H9 (cell line): ENCODE measurements around the gene ADH1B. TPM values are rescaled to one million over a fixed set of nuclear protein-coding genes. Genes with fewer than 3 reads are reported as not detected.

Experiments used
- DNase-seq: peaks from one replicate; pipeline ENCODE4 v3.0.0-alpha.2; 2017
- H2AFZ ChIP-seq: one replicate; pipeline ENCODE4 v1.6.1; 2013; ENCODE audit warnings: mild to moderate bottlenecking, low read length, control low read depth, moderate library complexity
- H2AK5ac ChIP-seq: 2 replicates; pipeline ENCODE4 v1.6.1; 2013; ENCODE audit warnings: low read length, control low read depth, mixed read lengths; ENCODE audit not compliant: insufficient read length
- H2BK120ac ChIP-seq: one replicate; pipeline ENCODE4 v1.6.1; 2013; ENCODE audit warnings: low read depth, mild to moderate bottlenecking, low read length, control low read depth, inconsistent platforms; ENCODE audit not compliant: poor library complexity, severe bottlenecking
- H2BK12ac ChIP-seq: 2 replicates; pipeline ENCODE4 v1.6.1; 2013; ENCODE audit warnings: low read length, control low read depth, mixed read lengths, low read depth; ENCODE audit not compliant: insufficient read length
- H2BK15ac ChIP-seq: 2 replicates; pipeline ENCODE4 v1.6.1; 2013; ENCODE audit warnings: low read depth, low read length, control low read depth
- H2BK20ac ChIP-seq: one replicate; pipeline ENCODE4 v1.6.1; 2013; ENCODE audit warnings: low read depth, mild to moderate bottlenecking, low read length, control low read depth, inconsistent platforms; ENCODE audit not compliant: poor library complexity, severe bottlenecking
- H2BK5ac ChIP-seq: 2 replicates; pipeline ENCODE4 v1.6.1; 2013; ENCODE audit warnings: low read length, control low read depth, mixed read lengths; ENCODE audit not compliant: insufficient read length
- H3K14ac ChIP-seq: 2 replicates; pipeline ENCODE4 v1.6.1; 2013; ENCODE audit warnings: low read length, control low read depth; ENCODE audit not compliant: insufficient read depth
- H3K18ac ChIP-seq: 2 replicates; pipeline ENCODE4 v1.6.1; 2013; ENCODE audit warnings: low read depth, mild to moderate bottlenecking, mixed read lengths, low read length, control low read depth; ENCODE audit not compliant: insufficient read length
- H3K23ac ChIP-seq: 2 replicates; pipeline ENCODE4 v1.6.1; 2013; ENCODE audit warnings: low read length, control low read depth, mixed read lengths, low read depth; ENCODE audit not compliant: insufficient read length
- H3K23me2 ChIP-seq: 2 replicates; pipeline ENCODE4 v1.6.1; 2013; ENCODE audit warnings: low read depth, mild to moderate bottlenecking, mixed read lengths, low read length, control low read depth; ENCODE audit not compliant: insufficient read length, poor library complexity, severe bottlenecking
- H3K27ac ChIP-seq: 2 replicates; pipeline ENCODE4 v1.5.1; 2013; ENCODE audit warnings: low read length, control low read depth, mixed read lengths, low read depth; ENCODE audit not compliant: insufficient read length
- H3K27me3 ChIP-seq: 2 replicates; pipeline ENCODE4 v1.6.1; 2013; ENCODE audit warnings: low read length, control low read depth, inconsistent platforms; ENCODE audit not compliant: insufficient read depth
- H3K4ac ChIP-seq: 2 replicates; pipeline ENCODE4 v1.6.1; 2013; ENCODE audit warnings: low read depth, mild to moderate bottlenecking, control low read depth, inconsistent platforms, low read length, moderate library complexity
- H3K4me1 ChIP-seq: 2 replicates; pipeline ENCODE4 v1.6.1; 2013; ENCODE audit warnings: low read length, control low read depth, inconsistent platforms; ENCODE audit not compliant: insufficient read depth
- H3K4me2 ChIP-seq: 2 replicates; pipeline ENCODE4 v1.6.1; 2013; ENCODE audit warnings: low read length, control low read depth, mixed read lengths; ENCODE audit not compliant: insufficient read length, insufficient read depth
- H3K56ac ChIP-seq: 2 replicates; pipeline ENCODE4 v1.6.1; 2013; ENCODE audit warnings: low read depth, mild to moderate bottlenecking, mixed read lengths, low read length, control low read depth; ENCODE audit not compliant: insufficient read length
- H3K79me1 ChIP-seq: 2 replicates; pipeline ENCODE4 v1.6.1; 2013; ENCODE audit warnings: low read depth, mild to moderate bottlenecking, moderate library complexity, low read length, control low read depth, inconsistent platforms; ENCODE audit not compliant: insufficient read depth, poor library complexity, severe bottlenecking
- H3K79me2 ChIP-seq: 2 replicates; pipeline ENCODE4 v1.6.1; 2013; ENCODE audit warnings: low read length, control low read depth, inconsistent platforms; ENCODE audit not compliant: insufficient read depth
- H3K9ac ChIP-seq: 2 replicates; pipeline ENCODE4 v1.6.1; 2013; ENCODE audit warnings: low read length, control low read depth, mixed read lengths; ENCODE audit not compliant: insufficient read length; ENCODE audit errors: extremely low read depth
- H3K9me3 ChIP-seq: one replicate; pipeline ENCODE4 v1.6.1; 2013; ENCODE audit warnings: low read depth, low read length, inconsistent platforms; ENCODE audit not compliant: control insufficient read depth
- H3T11ph ChIP-seq: one replicate; pipeline ENCODE4 v1.6.1; 2013; ENCODE audit warnings: mild to moderate bottlenecking, low read length, control low read depth, inconsistent platforms
- H4K20me1 ChIP-seq: one replicate; pipeline ENCODE4 v1.6.1; 2013; ENCODE audit not compliant: control insufficient read depth, insufficient read length, insufficient read depth
- H4K5ac ChIP-seq: 2 replicates; pipeline ENCODE4 v1.6.1; 2013; ENCODE audit warnings: low read depth, mild to moderate bottlenecking, mixed read lengths, low read length, control low read depth; ENCODE audit not compliant: insufficient read length
- H4K8ac ChIP-seq: replicated peaks from 2 replicates; pipeline ENCODE4 v1.6.1; 2013; ENCODE audit warnings: low read length, control low read depth, mixed read lengths, low read depth; ENCODE audit not compliant: insufficient read length
- H4K91ac ChIP-seq: 2 replicates; pipeline ENCODE4 v1.6.1; 2013; ENCODE audit warnings: low read depth, mild to moderate bottlenecking, moderate library complexity, mixed read lengths, low read length, control low read depth; ENCODE audit not compliant: insufficient read length
- H3K27ac Mint-ChIP-seq, 3 experiments: 2 replicates in 2 of 3; 3 replicates in 1 of 3; pipeline ENCODE4 v1.8.0; 2020 to 2021; ENCODE audit warnings: mixed read lengths in 3 of 3, mild to moderate bottlenecking in 1 of 3, moderate library complexity in 1 of 3
- H3K27me3 Mint-ChIP-seq: 2 replicates; pipeline ENCODE4 v1.8.0; 2021; ENCODE audit warnings: low read depth, mild to moderate bottlenecking, moderate library complexity, mixed read lengths
- H3K36me3 Mint-ChIP-seq, 3 experiments: 2 replicates in 2 of 3; 3 replicates in 1 of 3; pipeline ENCODE4 v1.8.0; 2020 to 2021; ENCODE audit warnings: low read depth in 3 of 3, mixed read lengths in 3 of 3; ENCODE audit not compliant: insufficient read depth in 1 of 3
- H3K4me1 Mint-ChIP-seq, 2 experiments: 2 replicates each; pipeline ENCODE4 v1.8.0; 2020; ENCODE audit warnings: mixed read lengths in 2 of 2
- H3K4me3 Mint-ChIP-seq, 2 experiments: 2 replicates in 1 of 2; 3 replicates in 1 of 2; pipeline ENCODE4 v1.8.0; 2020 to 2021; ENCODE audit warnings: mild to moderate bottlenecking in 2 of 2, mixed read lengths in 2 of 2, moderate library complexity in 1 of 2
- H3K9me3 Mint-ChIP-seq, 2 experiments: 2 replicates in 1 of 2; 3 replicates in 1 of 2; pipeline ENCODE4 v1.8.0; 2020; ENCODE audit warnings: mild to moderate bottlenecking in 2 of 2, mixed read lengths in 2 of 2, moderate library complexity in 1 of 2
- WGBS: extraction: QIAGEN DNeasy Blood & Tissue Kit; methylation state at CpG from one replicate; pipeline ENCODE4 v1.1.7; 2013; ENCODE audit warnings: missing lambda C conversion rate, low lambda C conversion rate, mixed read lengths; ENCODE audit not compliant: insufficient read length; ENCODE audit errors: extremely low coverage; 5-methylcytosine and 5-hydroxymethylcytosine counted together
- total RNA-seq: library from RNA; stranded (reverse); gene quantifications from 2 replicates; pipeline ENCODE4 v1.2.1, GENCODE V29; 2021
- TF ChIP-seq, protein P1 (sequence below): fragments of 200-600 bp; sonication (generic); conservative IDR thresholded peaks from 3 replicates; pipeline ENCODE4 v1.8.0; 2021; ENCODE audit warnings: antibody characterized with exemption, mild to moderate bottlenecking

ADH1B gene
- total RNA-seq, 1 experiment from 2014 or later = not detected

DNA sequence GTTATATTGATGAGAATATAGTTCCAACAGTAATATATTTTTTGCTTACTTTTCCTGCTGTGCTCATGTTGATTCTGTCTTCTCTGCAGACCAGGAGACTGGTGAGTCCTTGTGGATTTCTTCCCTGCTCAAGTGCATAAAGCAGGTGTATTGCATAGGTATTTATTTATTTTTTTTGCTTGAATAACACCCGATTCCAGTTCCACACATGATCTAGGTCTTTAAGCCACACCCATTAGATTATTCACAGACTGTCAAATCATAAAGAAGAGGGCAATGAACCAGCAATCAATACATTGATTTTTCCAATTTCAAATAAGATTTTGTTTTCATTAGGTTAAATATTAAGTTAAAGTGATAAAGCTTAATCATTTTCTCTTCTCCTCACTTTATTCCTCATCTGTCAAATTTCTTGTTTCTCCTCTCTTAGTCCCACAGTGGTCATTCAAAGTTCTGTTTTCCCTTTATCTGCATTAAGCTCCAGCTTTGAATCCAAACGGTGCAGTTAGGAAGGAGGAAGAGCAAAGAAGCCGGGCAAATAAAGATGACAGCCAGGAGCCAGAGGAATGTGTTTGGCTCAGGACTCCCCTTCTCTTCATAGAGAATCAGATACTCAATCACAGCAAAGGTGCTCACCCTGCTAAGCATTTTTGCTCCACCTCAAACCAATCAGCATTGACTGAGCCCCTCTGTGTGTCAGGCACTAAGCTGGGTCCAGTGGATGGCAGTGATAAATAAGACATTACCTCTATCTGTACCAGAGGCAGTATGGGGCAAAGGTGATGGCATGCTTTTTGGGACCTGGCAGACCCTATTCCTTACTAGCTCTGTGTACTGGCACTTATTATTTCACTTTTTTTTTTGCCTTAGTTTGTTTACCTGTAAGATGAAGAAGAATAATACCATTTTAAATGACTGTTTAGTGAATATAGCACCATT, 30.1 kb downstream of the ADH1B start, which contains the start of gene ADH1A:
TSS of gene ADH1A (minus strand) at position 138 of the 939 bp plus-strand sequence. CDS start at position 67, 71 bp downstream.
- H3K23me2 ChIP-seq = no peaks in the 10 kb centered on the region
- H2BK12ac ChIP-seq = no peak within 1 kb of the TSS
- H3K9ac ChIP-seq = no peak within 1 kb of the TSS
- no peak within 1 kb of the TSS for H4K91ac ChIP-seq
- H2AK5ac ChIP-seq = no peak within 1 kb of the TSS
- no peaks in the 10 kb centered on the region for H3K27me3 ChIP-seq
- TF ChIP-seq, protein P1, sequence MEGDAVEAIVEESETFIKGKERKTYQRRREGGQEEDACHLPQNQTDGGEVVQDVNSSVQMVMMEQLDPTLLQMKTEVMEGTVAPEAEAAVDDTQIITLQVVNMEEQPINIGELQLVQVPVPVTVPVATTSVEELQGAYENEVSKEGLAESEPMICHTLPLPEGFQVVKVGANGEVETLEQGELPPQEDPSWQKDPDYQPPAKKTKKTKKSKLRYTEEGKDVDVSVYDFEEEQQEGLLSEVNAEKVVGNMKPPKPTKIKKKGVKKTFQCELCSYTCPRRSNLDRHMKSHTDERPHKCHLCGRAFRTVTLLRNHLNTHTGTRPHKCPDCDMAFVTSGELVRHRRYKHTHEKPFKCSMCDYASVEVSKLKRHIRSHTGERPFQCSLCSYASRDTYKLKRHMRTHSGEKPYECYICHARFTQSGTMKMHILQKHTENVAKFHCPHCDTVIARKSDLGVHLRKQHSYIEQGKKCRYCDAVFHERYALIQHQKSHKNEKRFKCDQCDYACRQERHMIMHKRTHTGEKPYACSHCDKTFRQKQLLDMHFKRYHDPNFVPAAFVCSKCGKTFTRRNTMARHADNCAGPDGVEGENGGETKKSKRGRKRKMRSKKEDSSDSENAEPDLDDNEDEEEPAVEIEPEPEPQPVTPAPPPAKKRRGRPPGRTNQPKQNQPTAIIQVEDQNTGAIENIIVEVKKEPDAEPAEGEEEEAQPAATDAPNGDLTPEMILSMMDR = no peak
- H3T11ph ChIP-seq = no peak within 1 kb of the TSS
- no CpG with 5 or more reads among the region's 3 CpGs for WGBS
- Mint-ChIP-seq H3K27ac (no peak within 1 kb of the TSS; a peak in 2 of 7 replicates), H3K4me1 (no peaks in the 10 kb centered on the region), H3K27me3 (no peaks in the 10 kb centered on the region), H3K4me3 (no peak within 1 kb of the TSS), H3K36me3 (peaks cover 0 to 13% (median 3%) of the 10 kb centered on the region in 3 experiments; a peak in 6 of 7 replicates), H3K9me3 (peaks cover 11 to 13% of the 10 kb centered on the region in 2 experiments)
- no peak within 1 kb of the TSS for H3K14ac ChIP-seq
- no peak within 1 kb of the TSS for H3K56ac ChIP-seq
- no peaks in the 10 kb centered on the region for H4K20me1 ChIP-seq
- no peak within 1 kb of the TSS for H2BK20ac ChIP-seq
- H2BK15ac ChIP-seq = no peak within 1 kb of the TSS
- no peak within 1 kb of the TSS for H3K4ac ChIP-seq
- H2AFZ ChIP-seq = no peak within 1 kb of the TSS
- no peak within 1 kb of the TSS for H3K23ac ChIP-seq
- no peak within 1 kb of the TSS for H4K8ac ChIP-seq
- no peaks in the 10 kb centered on the region for H3K79me1 ChIP-seq
- no peak within 1 kb of the TSS for H2BK5ac ChIP-seq
- no peak within 1 kb of the TSS for H2BK120ac ChIP-seq
- H3K4me1 ChIP-seq = no peaks in the 10 kb centered on the region
- no peaks in the 10 kb centered on the region for H3K9me3 ChIP-seq
- no peak within 1 kb of the TSS for H4K5ac ChIP-seq
- no peak for DNase-seq
- no peak within 1 kb of the TSS for H3K4me2 ChIP-seq
- no peaks in the 10 kb centered on the region for H3K79me2 ChIP-seq
- H3K18ac ChIP-seq = no peak within 1 kb of the TSS
- H3K27ac ChIP-seq = no peak within 1 kb of the TSS
